Measurements from ENCODE around the gene SLC1A5.

Gene SLC1A5

DNA sequence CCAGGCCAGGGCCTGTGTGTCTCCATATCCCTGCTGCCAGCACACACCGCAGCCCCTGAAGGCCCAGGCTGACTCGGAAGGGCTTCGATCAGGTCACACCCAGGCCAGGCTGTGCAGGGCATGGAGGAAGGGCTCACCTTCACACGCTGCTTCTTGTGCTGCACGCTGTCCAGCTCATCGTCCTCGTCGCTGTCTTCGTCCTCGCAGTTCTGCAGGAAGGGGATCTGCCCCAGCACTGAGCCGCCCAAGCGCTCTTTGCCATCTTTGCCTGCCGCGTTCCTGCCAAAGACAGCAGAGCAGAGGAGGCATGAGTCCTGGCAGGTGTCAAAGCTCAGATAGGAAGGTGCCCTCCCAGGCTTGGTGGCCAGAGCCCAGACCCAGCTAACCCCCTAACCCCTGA, 57.8 kb downstream of the SLC1A5 start:
- no peak overlapping the region for H3K4me3 ChIP-seq (ENCODE audit: low read depth in 1 of 2, low read length in 2 of 2)
- no peaks in the 10 kb centered on the region for H3K9me3 ChIP-seq (ENCODE audit: insufficient read depth, low read length, severe bottlenecking)
- H3K4me2 ChIP-seq (ENCODE audit: insufficient read depth, low read length), result no peak overlapping the region
- no peak overlapping the region for H3K27ac ChIP-seq (ENCODE audit: low read length)
- H3K9ac ChIP-seq (ENCODE audit: low read depth, low read length), result no peak overlapping the region
- TF ChIP-seq CTCF (IDR thresholded peaks at IDR 0.05; ENCODE audit: borderline replicate concordance, extremely low read depth, low read length, poor library complexity, severe bottlenecking), result no peak
- no peak for TF ChIP-seq EZH2 (IDR thresholded peaks at IDR 0.05; ENCODE audit: borderline replicate concordance, low read depth, low read length, severe bottlenecking)
- H3K4me1 ChIP-seq (ENCODE audit: insufficient read depth, low read length), result no peaks in the 10 kb centered on the region
- no peaks in the 10 kb centered on the region for H3K27me3 ChIP-seq (ENCODE audit: insufficient read depth, low read length, poor library complexity)
- H2AFZ ChIP-seq (ENCODE audit: low read depth, low read length), result no peak overlapping the region
- H3K79me2 ChIP-seq (ENCODE audit: insufficient read depth, low read length), result peaks cover 69% of the 10 kb centered on the region
- DNase-seq, result no peak
- H3K36me3 ChIP-seq (ENCODE audit: insufficient read depth, low read length), result peaks cover 97% of the 10 kb centered on the region
- peaks cover 84% of the 10 kb centered on the region for H4K20me1 ChIP-seq (ENCODE audit: insufficient read depth, low read length)
- no peak for ATAC-seq (ENCODE audit: insufficient read depth, low read depth)

- H3K9ac ChIP-seq (ENCODE audit: low read depth, low read length), result no peak overlapping the region
- ATAC-seq (ENCODE audit: insufficient read depth, low read depth) (no peak), DNase-seq (no peak)
- H3K27me3 ChIP-seq (ENCODE audit: insufficient read depth, low read length, poor library complexity), result no peaks in the 10 kb centered on the region
- H3K4me2 ChIP-seq (ENCODE audit: insufficient read depth, low read length), result no peak overlapping the region
- no peak for TF ChIP-seq CTCF (IDR thresholded peaks at IDR 0.05; ENCODE audit: borderline replicate concordance, extremely low read depth, low read length, poor library complexity, severe bottlenecking)
- no peak for TF ChIP-seq EZH2 (IDR thresholded peaks at IDR 0.05; ENCODE audit: borderline replicate concordance, low read depth, low read length, severe bottlenecking)
- H2AFZ ChIP-seq (ENCODE audit: low read depth, low read length), result no peak overlapping the region
- no peaks in the 10 kb centered on the region for H3K9me3 ChIP-seq (ENCODE audit: insufficient read depth, low read length, severe bottlenecking)
- H3K27ac ChIP-seq (ENCODE audit: low read length), result no peak overlapping the region
- H3K36me3 ChIP-seq (ENCODE audit: insufficient read depth, low read length), result peaks cover 98% of the 10 kb centered on the region
- H4K20me1 ChIP-seq (ENCODE audit: insufficient read depth, low read length), result peaks cover 86% of the 10 kb centered on the region
- no peaks in the 10 kb centered on the region for H3K4me1 ChIP-seq (ENCODE audit: insufficient read depth, low read length)
- H3K4me3 ChIP-seq (ENCODE audit: low read depth in 1 of 2, low read length in 2 of 2), result no peak overlapping the region
- peaks cover 71% of the 10 kb centered on the region for H3K79me2 ChIP-seq (ENCODE audit: insufficient read depth, low read length)
Measured at GRCh38 chr19:46730187-46730586, 58.2 kb downstream of the SLC1A5 start.

DNA sequence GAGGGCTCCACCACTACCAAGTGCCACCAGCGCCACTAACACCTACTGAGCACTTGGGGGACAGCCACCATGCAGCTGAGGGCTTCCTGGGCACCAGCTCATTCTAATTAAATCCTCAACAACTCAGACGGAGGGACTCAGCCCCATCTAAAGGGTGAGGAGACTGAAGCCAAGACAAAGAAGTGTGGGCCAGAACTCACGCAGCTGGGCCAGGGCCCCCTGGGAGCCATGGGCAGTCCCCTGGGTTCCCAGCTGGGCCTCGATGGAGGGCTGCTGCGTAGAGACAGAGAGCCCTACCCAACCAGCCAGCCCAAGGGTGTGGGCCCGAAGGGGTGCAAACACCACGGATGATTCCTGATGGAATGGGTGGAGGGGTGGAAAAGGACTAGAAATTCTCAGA, 58.7 kb downstream of the SLC1A5 start:
- Histone ChIP-seq H3K4me1 (ENCODE audit: insufficient read depth, low read length) (no peaks in the 10 kb centered on the region), H2AFZ (ENCODE audit: low read depth, low read length) (no peak overlapping the region), H3K36me3 (ENCODE audit: insufficient read depth, low read length) (peaks cover 99% of the 10 kb centered on the region), H3K27me3 (ENCODE audit: insufficient read depth, low read length, poor library complexity) (no peaks in the 10 kb centered on the region), H3K4me2 (ENCODE audit: insufficient read depth, low read length) (no peak overlapping the region), H4K20me1 (ENCODE audit: insufficient read depth, low read length) (peaks cover 87% of the 10 kb centered on the region), H3K79me2 (ENCODE audit: insufficient read depth, low read length) (peaks cover 67% of the 10 kb centered on the region), H3K4me3 (ENCODE audit: low read depth in 1 of 2, low read length in 2 of 2) (no peak overlapping the region), H3K27ac (ENCODE audit: low read length) (no peak overlapping the region), H3K9ac (ENCODE audit: low read depth, low read length) (no peak overlapping the region), H3K9me3 (ENCODE audit: insufficient read depth, low read length, severe bottlenecking) (no peaks in the 10 kb centered on the region)
- DNase-seq (no peak), ATAC-seq (ENCODE audit: insufficient read depth, low read depth) (no peak)
- TF ChIP-seq EZH2 (IDR thresholded peaks at IDR 0.05; ENCODE audit: borderline replicate concordance, low read depth, low read length, severe bottlenecking) (no peak), CTCF (IDR thresholded peaks at IDR 0.05; ENCODE audit: borderline replicate concordance, extremely low read depth, low read length, poor library complexity, severe bottlenecking) (no peak)

Measured in DND-41 (cell line).